Endothelial cell of umbilical vein (primary cell): ENCODE data around the gene RBMY1A1. TPM values are rescaled to one million over a fixed set of nuclear protein-coding genes. Genes with fewer than 3 reads are reported as not detected.
"Not testable (repeated sequence)": the region's sequence is repeated elsewhere in the genome, so short reads cannot be mapped to it uniquely, and the experiment has no call there.

Experiments
- Bru-seq: library from RNA; stranded (reverse); fragments of 400-500 nt; gene quantifications from one replicate; lab custom pipeline; 2021; lab: Mats Ljungman, UMichigan
- BruChase-seq, 2 experiments: library from RNA; stranded (reverse); fragments of 400-500 nt; gene quantifications; one replicate each; lab custom pipeline; 2021; lab: Mats Ljungman, UMichigan
- BruUV-seq: library from RNA; stranded (reverse); fragments of 400-500 nt; replicated peaks from 2 replicates; lab custom pipeline; 2021; lab: Mats Ljungman, UMichigan
- CTCF ChIA-PET: fragments of 300-600, 350-600 bp; sonication (Branson Sonifier 250); formaldehyde crosslinking; loops from one replicate; lab custom pipeline; 2021; ENCODE audit warnings: antibody characterized with exemption, inconsistent platforms; lab: Charles Lee
- POLR2A ChIA-PET: fragments of 300-600, 350-600 bp; sonication (Branson Sonifier 250); formaldehyde crosslinking; loops from one replicate; lab custom pipeline; 2021; ENCODE audit warnings: antibody characterized with exemption, inconsistent platforms; lab: Charles Lee
- DNase-seq: peaks from one replicate; pipeline ENCODE4 v3.0.0-alpha.2; 2011; ENCODE audit warnings: low read depth, low spot score
- FAIRE-seq: peaks from 2 replicates; lab custom pipeline; 2011; peaks lifted over from hg19 to GRCh38; lab: Jason Lieb, UNC
- H2AFZ ChIP-seq: 2 replicates; pipeline ENCODE4 v1.6.0; 2012; ENCODE audit warnings: low read depth, low read length, control low read depth, inconsistent platforms
- H3K27ac ChIP-seq: 2 replicates; pipeline ENCODE4 v1.5.1; 2011; ENCODE audit warnings: low read depth, mild to moderate bottlenecking, control low read depth, low read length, moderate library complexity; ENCODE audit not compliant: insufficient read depth
- H3K27me3 ChIP-seq, 2 experiments: 2 replicates each; pipeline versions ENCODE4 v1.6.0 to v1.6.1; 2011; ENCODE audit warnings: low read length in 2 of 2, mixed read lengths in 1 of 2; ENCODE audit not compliant: control insufficient read depth in 2 of 2, insufficient read depth in 2 of 2
- H3K36me3 ChIP-seq, 2 experiments: 2 replicates in 1 of 2; 3 replicates in 1 of 2; pipeline ENCODE4 v1.5.1; 2011; ENCODE audit warnings: low read length in 2 of 2, mild to moderate bottlenecking in 1 of 2, moderate library complexity in 1 of 2; ENCODE audit not compliant: control insufficient read depth in 2 of 2, insufficient read depth in 2 of 2; ENCODE audit errors: extremely low read depth in 1 of 2
- H3K4me1 ChIP-seq: 3 replicates; pipeline ENCODE4 v1.5.1; 2011; ENCODE audit warnings: mild to moderate bottlenecking, low read length; ENCODE audit not compliant: control insufficient read depth, insufficient read depth; ENCODE audit errors: extremely low read depth
- H3K4me2 ChIP-seq: 2 replicates; pipeline ENCODE4 v1.6.1; 2011; ENCODE audit warnings: low read length, control low read depth, mixed read lengths; ENCODE audit not compliant: insufficient read depth
- H3K4me3 ChIP-seq, 3 experiments: fragments of 200-600 bp in 1 of 3; sonication (generic), shearing (Covaris generic) in 1 of 3; replicated peaks in 1 of 3; 2 replicates each; pipeline ENCODE4 v1.5.1; 2011 to 2016; ENCODE audit warnings: control low read depth in 3 of 3, low read length in 3 of 3, mild to moderate bottlenecking in 2 of 3, inconsistent platforms in 1 of 3, low read depth in 1 of 3, moderate library complexity in 1 of 3; ENCODE audit not compliant: insufficient read depth in 1 of 3
- H3K79me2 ChIP-seq: 2 replicates; pipeline ENCODE4 v1.6.0; 2012; ENCODE audit warnings: low read length, inconsistent platforms; ENCODE audit not compliant: control insufficient read depth, insufficient read depth
- H3K9ac ChIP-seq: replicated peaks from 2 replicates; pipeline ENCODE3; 2011; ENCODE audit warnings: low read length, control low read depth; ENCODE audit not compliant: insufficient read depth; ENCODE audit errors: extremely low read depth
- H3K9me1 ChIP-seq: replicated peaks from 3 replicates; pipeline ENCODE4 v1.6.0; 2011; ENCODE audit warnings: mild to moderate bottlenecking, low read length; ENCODE audit not compliant: control insufficient read depth, insufficient read depth; ENCODE audit errors: extremely low read depth
- H3K9me3 ChIP-seq: replicated peaks from 2 replicates; pipeline ENCODE4 v1.5.1; 2012; ENCODE audit warnings: low read length, inconsistent platforms; ENCODE audit not compliant: control insufficient read depth, insufficient read depth
- H4K20me1 ChIP-seq: replicated peaks from 2 replicates; pipeline ENCODE3; 2011; ENCODE audit warnings: mild to moderate bottlenecking, low read length; ENCODE audit not compliant: control insufficient read depth, insufficient read depth; ENCODE audit errors: extremely low read depth
- dilution Hi-C: fragments of 300-500 bp; cut with MboI; formaldehyde crosslinking; loops from one replicate; pipeline ENCODE4 v1.15.0; 2019; ENCODE audit warnings: low sequenced_read_pairs; ENCODE audit not compliant: extremely low pct_ligation_motif_present
- intact Hi-C: fragments of 100-400 bp; cut with micrococcal nuclease; formaldehyde crosslinking; loops from one replicate; pipeline ENCODE4 v1.10.0; 2022
- long read RNA-seq: library from polyadenylated mRNA; stranded (forward); transcript quantifications from one replicate; pipeline ENCODE4 v2.0.0, GENCODE V29; 2021
- polyA minus RNA-seq, 3 experiments: library from RNA; depleted of rRNA, polyadenylated mRNA; stranded (reverse); fragments of >200 nt; gene quantifications; 1 replicate in 1 of 3; 2 replicates in 2 of 3; pipeline ENCODE4 v1.2.3, GENCODE V29; 2011
- polyA plus RNA-seq, 4 experiments: library from polyadenylated mRNA; depleted of rRNA in 3 of 4; stranded (reverse) in 3 of 4; unstranded in 1 of 4; fragments of >200 nt; gene quantifications; 2 replicates each; pipeline versions ENCODE4 v1.2.1 to v1.2.3, GENCODE V29; 2011 to 2012; ENCODE audit warnings: missing spikeins in 1 of 4
- total RNA-seq: library from RNA; stranded (reverse); gene quantifications from 2 replicates; pipeline ENCODE4 v1.2.3, GENCODE V29; 2021

Gene RBMY1A1
- not detected in 2 replicates for total RNA-seq
- not detected in 2 replicates for polyA plus RNA-seq
- not detected in 2 replicates for polyA plus RNA-seq (2011; cell fraction: cytosol; rRNA removed)
- not detected in 2 replicates for polyA plus RNA-seq (2011; cell fraction: nucleus; rRNA removed)
- not detected in 2 replicates for polyA plus RNA-seq (2012)
- not detected in 2 replicates for polyA minus RNA-seq
- not detected for polyA minus RNA-seq (2011; cell fraction: cytosol; rRNA and poly(A)+ RNA removed)
- polyA minus RNA-seq (2011; cell fraction: nucleus; rRNA and poly(A)+ RNA removed), result not detected in 2 replicates
- Bru-seq, nascent RNA, result not detected
- BruChase-seq, experiment 1, labeled RNA remaining after a 6-hour chase, result not detected
- BruChase-seq, experiment 2, labeled RNA remaining after a 2-hour chase, result not detected
- long read RNA-seq, result 0 reads

DNA sequence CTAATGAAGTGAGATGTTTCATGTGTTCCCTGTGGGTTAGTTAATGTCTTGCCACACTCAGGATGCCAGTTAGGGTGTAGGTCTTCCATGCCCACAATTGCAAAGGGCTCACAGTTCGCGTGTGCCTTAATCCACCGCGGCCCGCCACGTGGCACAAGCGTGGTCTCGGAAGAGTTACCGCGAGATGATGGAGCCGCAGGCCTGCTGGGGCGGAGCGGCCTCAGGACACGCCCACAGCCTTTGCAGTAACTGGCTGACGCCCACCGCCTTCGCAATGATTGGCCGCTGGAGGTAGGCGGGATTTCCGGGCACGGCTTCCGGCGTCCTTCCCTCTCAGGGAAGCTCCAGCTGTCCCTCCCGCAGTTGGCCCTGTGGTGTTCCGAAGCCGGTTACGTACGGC lies at the start of gene RBMY1A1:
Gene RBMY1A1, plus strand, starts transcription at position 301 of the 400 bp plus-strand sequence. CDS start 2,013 bp downstream, outside the sequence.
- DNase-seq, H3K36me3 ChIP-seq, H3K27ac ChIP-seq, BruUV-seq, H3K79me2 ChIP-seq, H4K20me1 ChIP-seq, H2AFZ ChIP-seq, H3K4me2 ChIP-seq, CTCF ChIA-PET, H3K27me3 ChIP-seq, H3K4me3 ChIP-seq, POLR2A ChIA-PET, H3K9ac ChIP-seq, H3K9me1 ChIP-seq, H3K4me1 ChIP-seq, H3K9me3 ChIP-seq, FAIRE-seq, intact Hi-C loops, dilution Hi-C loops: not testable (repeated sequence)

- H3K4me1 ChIP-seq, intact Hi-C loops, H3K36me3 ChIP-seq, H3K79me2 ChIP-seq, POLR2A ChIA-PET, H4K20me1 ChIP-seq, BruUV-seq, dilution Hi-C loops, DNase-seq, H3K27ac ChIP-seq, H3K9me1 ChIP-seq, H3K4me2 ChIP-seq, H2AFZ ChIP-seq, CTCF ChIA-PET, H3K9me3 ChIP-seq, FAIRE-seq, H3K27me3 ChIP-seq, H3K9ac ChIP-seq, H3K4me3 ChIP-seq: not testable (repeated sequence)
Observed at GRCh38 chrY:21511038-21511437, 23.6 kb upstream of the RBMY1A1 start, which contains the start of gene RBMY1B. Gene RBMY1B (plus strand): TSS chrY:21511338. CDS start chrY:21513351, 2,013 bp downstream.

DNA sequence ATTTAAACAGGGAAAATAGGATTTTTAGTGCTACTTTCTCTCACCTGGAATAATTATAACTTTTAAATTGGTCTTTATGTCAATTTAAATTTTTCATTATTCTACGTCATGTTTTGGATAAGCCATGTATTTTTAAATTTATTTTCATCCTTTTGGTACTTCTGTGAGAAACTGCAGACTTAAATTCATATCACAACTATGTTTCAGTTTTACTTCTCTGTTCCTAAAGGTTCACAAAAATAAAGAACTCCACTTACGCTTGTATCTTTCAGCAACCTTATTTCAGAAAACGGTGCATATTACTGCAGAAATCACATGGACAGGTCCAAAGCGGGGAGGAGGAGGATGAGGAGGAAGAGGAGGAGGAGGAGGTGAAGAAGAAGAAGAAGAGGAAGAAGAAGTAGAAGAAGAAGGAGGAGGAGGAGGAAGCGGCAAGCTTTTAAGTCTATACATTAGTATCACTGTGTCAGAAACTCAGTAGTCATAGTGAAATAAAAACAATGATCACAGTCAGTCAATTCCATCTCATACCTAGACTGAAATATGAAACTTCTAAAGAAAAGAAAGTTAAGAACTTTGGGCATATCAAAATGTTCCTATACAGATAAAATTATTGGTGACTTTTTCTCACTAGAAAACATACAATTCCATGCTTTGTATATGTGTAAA lies 24.8 kb downstream of the RBMY1A1 start:
- H3K4me1 ChIP-seq, H3K4me3 ChIP-seq, H3K4me2 ChIP-seq, POLR2A ChIA-PET, FAIRE-seq, H3K27ac ChIP-seq, H3K9me1 ChIP-seq, H2AFZ ChIP-seq, H3K9ac ChIP-seq, BruUV-seq, CTCF ChIA-PET, H4K20me1 ChIP-seq, H3K79me2 ChIP-seq, intact Hi-C loops, H3K36me3 ChIP-seq, DNase-seq, H3K27me3 ChIP-seq, dilution Hi-C loops, H3K9me3 ChIP-seq: not testable (repeated sequence)
